Heart left ventricle (tissue), 16 donors: ENCODE data around the gene IL1RL1. TPM values are rescaled to one million over a fixed set of nuclear protein-coding genes. Genes with fewer than 3 reads are reported as not detected.

Experiments
- ATAC-seq, 4 donors: fragments of 200-7000 bp; cut with Tn5 transposase; one replicate each; pipeline ENCODE4 v1.9.1; 2020 to 2022; ENCODE audit warnings: moderate library complexity in 4 of 4, mild to moderate bottlenecking in 3 of 4, moderate number of reproducible peaks in 1 of 4
- DNase-seq, 5 donors: peaks; one replicate each; pipeline ENCODE4 v3.0.0-alpha.2; 2020
- H3K27ac ChIP-seq, 12 donors: fragments of 200-600 bp; sonication (generic) in 4 of 12; one replicate each; pipeline versions ENCODE4 v1.5.0 to v1.8.0; 2016 to 2022; ENCODE audit warnings: mild to moderate bottlenecking in 2 of 12
- H3K27me3 ChIP-seq, 9 donors: fragments of 200-600 bp; sonication (generic) in 2 of 9; one replicate each; pipeline versions ENCODE4 v1.5.1 to v1.8.0; 2016 to 2022; ENCODE audit warnings: mild to moderate bottlenecking in 3 of 9
- H3K36me3 ChIP-seq, 9 donors: fragments of 200-600 bp; sonication (generic) in 2 of 9; one replicate each; pipeline versions ENCODE4 v1.5.0 to v1.8.0; 2018 to 2022; ENCODE audit warnings: mild to moderate bottlenecking in 2 of 9
- H3K4me1 ChIP-seq, 12 donors: fragments of 200-600 bp; sonication (generic) in 4 of 12; one replicate each; pipeline versions ENCODE4 v1.5.0 to v1.8.0; 2016 to 2022; ENCODE audit warnings: mild to moderate bottlenecking in 3 of 12
- H3K4me3 ChIP-seq, 12 donors: fragments of 200-600 bp; sonication (generic) in 4 of 12; one replicate each; pipeline versions ENCODE4 v1.5.0 to v1.8.0; 2017 to 2022; ENCODE audit warnings: mild to moderate bottlenecking in 9 of 12, moderate library complexity in 4 of 12
- H3K9me3 ChIP-seq, 12 donors: fragments of 200-600 bp; sonication (generic) in 4 of 12; one replicate each; pipeline versions ENCODE4 v1.5.0 to v1.8.0; 2016 to 2022; ENCODE audit warnings: mild to moderate bottlenecking in 1 of 12
- CTCF ChIP-seq, 12 donors: fragments of 200-600 bp; sonication (generic) in 4 of 12; IDR thresholded peaks; one replicate each; pipeline versions ENCODE4 v1.5.0 to v1.8.0; 2018 to 2022; ENCODE audit warnings: antibody characterized with exemption in 12 of 12, mild to moderate bottlenecking in 5 of 12
- POLR2A ChIP-seq, 2 donors: fragments of 450-650 bp; IDR thresholded peaks; one replicate each; pipeline ENCODE4 v1.6.1; 2017; ENCODE audit warnings: antibody characterized with exemption in 2 of 2, mild to moderate bottlenecking in 2 of 2, moderate library complexity in 2 of 2
- WGBS, 4 donors: extraction: QIAGEN DNeasy Blood & Tissue Kit in 2 of 4; methylation state at CpG; one replicate each; pipeline versions ENCODE4 v1.1.5 to v1.1.7; 2013 to 2018; 5-methylcytosine and 5-hydroxymethylcytosine counted together
- intact Hi-C, 10 donors: fragments of 100-400 bp; cut with DNase I; formaldehyde crosslinking; loops; one replicate each; pipeline versions ENCODE4 v1.11.1 to v1.14.2; 2022
- polyA plus RNA-seq, 2 donors: library from polyadenylated mRNA; stranded (reverse); fragments of 200-250 nt; gene quantifications; one replicate each; pipeline ENCODE4 v1.2.3, GENCODE V29; 2013
- total RNA-seq, 9 donors: library from RNA; depleted of rRNA in 2 of 9; stranded (reverse); fragments of >200 nt in 2 of 9; fragmentation: NEBNext Ultra II Directional in 3 of 9; extraction: Animal tissue kit (Norgen Biotek cat#: 25700) in 3 of 9; gene quantifications; one replicate each; pipeline versions ENCODE4 v1.1.0 to v1.2.4, GENCODE V29; 2016 to 2023
- donor health status: ischemic (EF 13 %, LVEDD 7.1; RV severe dilation, severe dysfunction).
- donor health status: healthy with polysubstance abuse.
- donor health status: DM: no; HTN: yes; CAD: no.
- donor health status: DM: no; HTN: no; CAD: no.
- donor health status: ischemic (EF 25% LVEDD 6.9; RV normal size, moderate dysfunction).
- donor health status: ischemic (EF 25% LVEDD 5.7; RV mildly dilated, moderate dysfunction).
- donor health status: healthy.
- donor health status: DM: yes; HTN: yes; CAD: no.
- donor health status: ischemic (EF 35%, LVEDD 5.7; RV mildly dilated, moderate dysfunction).
- donor health status: nonischemic (EF 11% LVEDD 7.7; RV severe dilation, severe dysfunction).
- donor health status: DM: yes; HTN: yes; CAD: no.
- donor health status: PGD.
- donor health status: ischemic (EF 29% LVEDD 5.4; RV normal size, mild dysfunction).
- donor health status: nonischemic (EF 23%, LVEDD 6.1; RV moderate dilation, normal function).

The IL1RL1 gene
- total and polyA plus RNA-seq, 11 donors = 0.25 to 84.9 (median 1.6) TPM

- 29 to 70% (median 35%) methylated on average over 1 of the region's 1 CpG for WGBS, 4 donors
- Histone ChIP-seq H3K27me3 (no peaks in the 10 kb centered on the region), H3K9me3 (no peaks in the 10 kb centered on the region), H3K27ac (no peak overlapping the region), H3K4me1 (no peaks in the 10 kb centered on the region), H3K36me3 (peaks cover 0 to 8% (median 0%) of the 10 kb centered on the region in 9 donors), H3K4me3 (no peak overlapping the region)
- DNase-seq (no peak), ATAC-seq (no peak)
- intact Hi-C loops = no loop called here
- no peak for TF ChIP-seq POLR2A (IDR thresholded peaks at IDR 0.05)
- TF ChIP-seq CTCF (IDR thresholded peaks at IDR 0.05) = no peak
Observed at GRCh38 chr2:102392942-102393341, 81.6 kb downstream of the IL1RL1 start.

- Histone ChIP-seq H3K4me3 (no peak overlapping the region), H3K36me3 (no peaks in the 10 kb centered on the region), H3K4me1 (no peaks in the 10 kb centered on the region), H3K9me3 (no peaks in the 10 kb centered on the region), H3K27ac (no peak overlapping the region), H3K27me3 (no peaks in the 10 kb centered on the region)
- DNase-seq (no peak), ATAC-seq (no peak)
- 69 to 93% (median 80%) methylated on average over 2 of the region's 2 CpGs for WGBS, 4 donors
- intact Hi-C loops = no loop called here
- no peak for TF ChIP-seq POLR2A (IDR thresholded peaks at IDR 0.05)
- TF ChIP-seq CTCF (IDR thresholded peaks at IDR 0.05) = no peak
Observed at GRCh38 chr2:102396012-102396411, 84.6 kb downstream of the IL1RL1 start.

GRCh38 chr2:102397209-102397608, 85.8 kb downstream of the IL1RL1 start:
- Histone ChIP-seq H3K4me3 (no peak overlapping the region), H3K27ac (no peak overlapping the region), H3K9me3 (no peaks in the 10 kb centered on the region), H3K27me3 (no peaks in the 10 kb centered on the region), H3K4me1 (no peaks in the 10 kb centered on the region), H3K36me3 (no peaks in the 10 kb centered on the region)
- intact Hi-C loops = no loop called here
- ATAC-seq (no peak), DNase-seq (no peak)
- no peak for TF ChIP-seq POLR2A (IDR thresholded peaks at IDR 0.05)
- no peak for TF ChIP-seq CTCF (IDR thresholded peaks at IDR 0.05)
- 50 to 60% (median 59%) methylated on average over 6 of the region's 6 CpGs for WGBS, 4 donors

- H3K36me3 ChIP-seq = no peaks in the 10 kb centered on the region
- no peak overlapping the region for H3K4me3 ChIP-seq
- H3K27ac ChIP-seq = no peak overlapping the region
- no peak for TF ChIP-seq POLR2A (IDR thresholded peaks at IDR 0.05)
- no peak for TF ChIP-seq CTCF (IDR thresholded peaks at IDR 0.05)
- H3K27me3 ChIP-seq = no peaks in the 10 kb centered on the region
- DNase-seq = no peak
- H3K4me1 ChIP-seq = no peaks in the 10 kb centered on the region
- H3K9me3 ChIP-seq = no peaks in the 10 kb centered on the region
- no peak for ATAC-seq
- intact Hi-C loops = no loop called here
- 80 to 95% (median 85%) methylated on average over 7 of the region's 7 CpGs for WGBS, 4 donors
Observed at GRCh38 chr2:102399499-102400141, 88.3 kb downstream of the IL1RL1 start.
